ELF-1 (cell line): ENCODE results near the gene ARMC5.
"Not testable (repeated sequence)": the region's sequence is repeated elsewhere in the genome, so short reads cannot be mapped to it uniquely, and the experiment has no call there.

ENCODE experiments used
- DNase-seq: peaks from one replicate; pipeline ENCODE4 v3.0.0-alpha.2; 2016; ENCODE audit warnings: low read depth, low spot score

ARMC5 gene

DNA sequence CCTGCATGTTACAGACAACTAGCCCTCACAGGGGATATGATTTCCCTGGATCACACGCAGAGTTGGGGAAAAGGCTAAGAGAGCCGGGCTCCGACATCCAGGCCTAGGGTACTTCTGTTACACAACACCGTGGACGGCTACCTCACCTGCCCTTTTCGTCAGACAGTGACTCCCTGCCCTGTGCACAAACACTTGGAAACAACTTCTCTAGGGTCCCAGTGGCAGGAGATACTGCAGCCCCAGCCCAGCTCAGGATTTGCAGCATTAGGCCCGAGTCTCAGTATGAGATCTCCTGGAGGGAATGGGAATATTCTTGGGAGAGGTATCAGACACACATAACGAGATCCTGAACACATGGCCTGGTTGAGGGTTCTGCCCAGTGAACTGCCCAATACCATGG lies 40.6 kb downstream of the ARMC5 start:
- no peak for DNase-seq

DNA sequence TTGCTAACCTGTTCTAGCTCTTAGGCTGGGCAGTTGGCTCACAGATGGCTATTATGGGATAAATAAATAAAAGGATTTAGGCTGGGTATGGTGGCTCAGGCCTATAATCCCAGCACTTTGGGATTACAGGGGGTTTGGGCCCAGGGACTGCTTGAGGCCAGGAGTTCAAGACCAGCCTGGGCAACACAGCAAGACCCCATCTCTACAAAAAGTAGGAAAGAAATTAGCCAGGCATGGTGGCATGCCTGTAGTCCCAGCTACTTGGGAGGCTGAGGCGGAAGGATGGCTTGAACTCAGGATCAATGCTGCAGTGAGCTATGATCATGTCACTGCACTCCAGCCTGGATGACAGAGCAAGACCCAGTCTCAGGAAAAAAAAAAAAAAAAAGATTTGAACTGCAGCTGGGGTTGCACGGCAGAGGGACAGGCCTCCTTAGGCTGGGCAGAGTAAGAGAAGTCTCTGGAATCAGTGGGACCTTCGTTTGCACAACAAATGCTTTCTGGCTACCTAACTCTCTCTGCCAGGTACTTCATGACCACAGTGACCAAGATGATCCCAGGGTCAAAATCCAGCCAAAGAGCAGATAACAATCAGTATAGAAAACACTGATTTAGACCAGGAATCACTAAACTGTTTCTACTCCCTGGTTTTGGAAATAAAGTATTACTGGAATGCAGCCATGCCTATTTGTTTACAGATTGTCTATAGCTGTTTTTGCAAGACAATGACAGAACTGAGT lies 42.1 kb downstream of the ARMC5 start:
- DNase-seq, result no peak

DNA sequence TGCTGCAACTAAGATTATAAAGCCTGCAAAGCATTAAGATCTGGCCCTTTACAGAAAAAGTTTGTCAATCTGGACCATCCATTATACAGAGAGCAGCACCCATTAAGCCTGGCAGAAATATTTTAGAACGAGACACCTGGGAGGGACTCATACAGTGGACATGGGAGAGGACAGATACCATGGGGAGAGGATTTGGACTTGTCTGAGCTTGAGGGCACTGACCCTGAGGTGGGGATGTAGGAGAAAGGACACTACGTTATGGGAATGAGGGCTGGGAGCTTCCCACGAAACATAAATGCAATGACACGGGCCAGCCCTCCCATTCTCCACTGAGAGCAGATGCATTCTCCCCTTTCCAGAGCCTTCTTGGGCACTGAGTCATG lies 42.7 kb downstream of the ARMC5 start:
- no peak for DNase-seq

DNA sequence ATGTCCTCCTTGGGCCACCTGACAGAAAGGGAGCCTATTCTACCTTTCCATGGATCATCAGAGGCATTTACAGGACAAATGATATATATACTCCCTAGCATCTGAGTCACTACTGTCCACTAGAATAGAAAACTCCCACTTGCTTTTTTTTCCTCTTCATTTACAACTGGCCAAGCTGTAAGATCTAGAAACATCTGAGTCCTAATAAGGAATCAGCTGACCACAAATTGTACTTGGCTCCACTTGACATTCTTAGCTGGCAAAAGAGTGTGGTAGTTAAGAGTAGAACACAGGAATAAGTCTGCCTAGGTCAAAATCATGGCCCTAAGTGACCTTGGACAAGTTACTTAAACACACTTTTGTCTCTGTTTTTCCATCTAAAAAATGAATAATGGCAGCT lies 43.7 kb downstream of the ARMC5 start:
- no peak for DNase-seq

DNA sequence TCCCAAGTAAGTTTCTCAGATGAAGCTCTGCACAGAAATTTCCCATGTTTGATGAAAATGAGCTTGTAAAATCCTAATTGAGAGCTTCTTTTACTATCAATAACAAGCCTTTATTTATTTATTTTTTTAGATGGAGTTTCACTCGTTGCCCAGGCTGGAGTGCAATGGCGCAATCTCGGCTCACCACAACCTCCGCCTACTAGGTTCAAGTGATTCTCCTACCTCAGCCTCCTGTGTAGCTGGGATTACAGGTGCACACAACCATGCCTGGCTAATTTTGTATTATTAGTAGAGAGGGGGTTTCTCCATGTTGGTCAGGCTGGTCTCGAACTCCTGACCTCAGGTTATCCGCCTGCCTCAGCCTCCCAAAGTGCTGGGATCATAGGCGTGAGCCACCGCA lies 44.3 kb downstream of the ARMC5 start:
- DNase-seq, result not testable (repeated sequence)

DNA sequence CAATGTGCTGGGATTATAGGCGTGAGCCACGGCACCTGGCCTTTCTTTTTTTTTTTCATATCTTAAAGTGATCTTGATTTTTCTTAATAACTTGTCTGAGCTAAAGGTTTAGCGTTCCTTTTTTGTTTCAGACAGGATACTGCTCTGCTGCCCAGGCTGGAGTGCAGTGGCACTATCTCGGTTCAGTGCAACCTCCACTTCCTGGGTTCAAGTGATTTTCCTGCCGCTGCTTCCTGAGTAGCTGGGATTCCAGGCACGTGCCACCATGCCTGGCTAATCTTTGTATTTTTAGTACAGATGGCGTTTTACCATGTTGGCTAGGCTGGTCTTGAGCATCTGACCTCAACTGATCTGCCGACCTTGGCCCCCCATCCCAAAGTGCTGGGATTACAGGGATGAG lies 44.9 kb downstream of the ARMC5 start:
- DNase-seq, result no peak

DNA sequence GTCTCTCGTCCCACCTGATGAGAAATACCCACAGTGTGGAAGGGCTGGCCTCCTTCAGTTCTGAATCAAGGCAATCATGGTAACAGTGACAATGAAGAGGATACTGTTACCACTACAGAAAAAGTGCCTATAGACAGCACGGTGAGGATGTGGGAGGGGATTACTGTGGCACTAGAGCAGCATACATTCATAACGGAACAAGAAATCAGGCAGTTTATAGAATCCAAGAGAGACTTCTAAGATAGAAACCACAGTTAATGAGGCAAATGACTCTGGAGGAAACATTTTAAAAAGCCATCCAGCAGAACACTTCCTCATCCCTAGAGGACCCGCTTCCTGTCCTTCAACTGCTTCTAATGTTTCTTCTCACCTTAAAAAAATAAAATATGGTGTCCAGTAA lies 46.2 kb downstream of the ARMC5 start:
- no peak for DNase-seq

DNA sequence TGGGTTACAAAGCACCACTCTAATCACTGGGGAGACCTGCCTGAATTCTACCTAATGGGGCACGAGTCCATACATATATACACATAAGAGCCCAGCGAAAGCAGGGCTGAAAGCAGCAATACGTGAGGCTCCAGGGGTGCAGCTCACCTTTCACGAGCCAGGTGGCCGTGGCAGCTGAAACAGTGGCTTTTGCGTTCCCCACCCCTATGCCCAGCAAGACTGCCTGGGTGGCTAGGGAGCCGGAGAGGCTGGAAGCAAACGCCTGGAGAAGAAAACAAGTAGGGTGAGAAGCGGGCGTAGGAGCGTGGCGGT lies 48.3 kb downstream of the ARMC5 start:
- no peak for DNase-seq

DNA sequence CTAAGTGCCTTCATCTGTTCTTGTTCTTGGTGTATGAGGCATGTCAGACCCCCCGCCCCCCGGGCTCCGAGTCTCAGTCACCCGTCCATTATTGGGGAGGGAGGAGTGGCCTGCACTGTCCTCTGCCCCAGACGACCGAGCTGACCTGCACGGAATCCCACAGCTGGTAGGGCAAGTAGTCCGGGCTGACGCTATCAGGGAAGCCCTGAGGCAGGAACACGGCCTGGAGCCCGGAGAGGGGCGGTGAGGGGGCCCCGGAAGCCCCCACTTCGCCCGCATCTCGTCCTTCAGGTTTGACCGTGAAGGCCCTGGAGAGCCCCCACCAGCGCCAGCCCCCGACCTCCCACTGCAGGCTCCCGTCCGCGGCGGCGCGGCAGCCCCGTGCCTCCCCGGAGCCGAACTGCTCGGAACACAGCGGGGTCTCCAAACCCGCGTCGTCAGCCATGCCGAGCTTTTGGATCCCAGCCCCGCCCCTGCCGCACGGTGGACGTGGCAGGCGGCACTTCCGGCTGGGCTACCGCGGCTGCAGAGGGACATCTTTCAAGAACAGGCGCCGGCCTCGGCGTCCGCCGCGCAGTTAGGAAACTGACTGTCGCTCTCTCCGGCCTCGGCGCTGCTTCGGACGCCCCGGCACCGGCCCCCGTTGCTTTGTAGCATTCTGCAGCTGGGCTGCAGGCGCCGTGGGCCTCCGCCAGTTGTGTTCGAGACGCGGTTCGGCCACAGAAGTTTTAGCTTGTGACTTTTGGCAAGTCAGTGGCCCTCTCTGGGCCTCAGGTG lies 48.8 kb downstream of the ARMC5 start, which contains the start of gene RUSF1:
Gene RUSF1, minus strand, starts transcription at position 463 of the 777 bp plus-strand sequence. Its CDS starts 18 bp downstream, at position 445.
- peak; percentile 94 for DNase-seq

DNA sequence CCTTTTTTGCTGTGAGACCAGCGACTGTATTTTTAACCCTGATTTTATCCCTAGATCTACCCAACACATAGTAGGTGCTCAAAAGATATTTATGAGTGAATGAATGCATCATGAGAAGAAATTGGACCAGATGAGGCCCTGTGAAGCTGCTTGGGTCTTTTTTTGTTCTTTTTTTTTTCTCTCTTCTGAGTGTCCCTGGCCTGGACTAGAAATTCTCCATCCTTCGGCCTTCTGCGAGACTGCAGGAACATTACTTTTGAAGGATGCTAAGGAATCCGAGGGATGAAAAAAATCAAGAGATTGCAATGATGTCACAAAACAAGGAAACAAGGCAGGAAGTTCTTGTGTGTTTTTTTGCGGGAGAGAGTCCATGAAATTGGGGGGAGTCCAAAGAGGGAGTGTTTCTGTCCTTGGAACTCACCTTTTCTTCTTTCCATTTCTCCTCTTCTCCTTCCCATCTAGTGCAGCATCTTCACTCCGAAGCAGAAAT lies 49.5 kb downstream of the ARMC5 start:
- DNase-seq, result no peak

DNA sequence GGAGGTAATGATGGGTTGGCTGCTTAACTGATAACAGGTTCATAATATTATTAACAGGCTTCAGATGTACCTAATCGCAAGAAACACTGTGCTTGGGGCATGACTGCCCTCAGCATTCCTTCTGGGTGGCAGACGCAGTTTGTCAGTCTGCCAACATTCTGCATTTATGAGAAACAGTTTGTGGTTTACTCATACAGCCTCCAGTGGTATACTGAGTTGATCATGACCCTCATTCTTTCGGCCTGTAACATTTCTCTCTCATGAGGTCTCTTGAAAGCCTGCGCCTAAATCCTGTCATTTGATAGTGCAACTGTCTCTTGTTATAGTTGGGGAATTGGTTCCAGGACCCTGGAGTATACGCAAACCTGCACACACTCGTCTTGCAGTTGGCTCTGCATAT lies 53.8 kb downstream of the ARMC5 start:
- no peak for DNase-seq

DNA sequence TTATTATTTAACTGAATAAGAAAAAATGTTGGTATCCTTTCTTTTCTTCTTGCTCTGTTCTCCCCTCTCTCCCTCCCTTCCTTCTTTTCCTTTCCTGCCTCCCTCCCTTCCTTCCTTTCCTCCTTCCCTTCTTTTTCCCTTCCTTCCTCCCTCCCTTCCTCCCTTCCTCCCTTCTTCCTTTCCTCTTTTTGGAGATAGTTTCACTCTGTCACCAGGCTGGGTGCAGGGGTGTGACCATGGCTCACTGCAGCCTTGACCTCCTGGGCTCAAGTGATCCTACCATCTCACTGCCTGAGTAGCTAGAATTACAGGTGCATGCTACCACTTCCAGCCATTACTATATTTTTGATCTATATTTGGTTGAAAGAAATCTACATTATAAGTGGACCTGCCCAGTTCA lies 54.6 kb downstream of the ARMC5 start:
- no peak for DNase-seq
